ENCODE results near the gene SCNN1B. TPM values are rescaled to one million over a fixed set of nuclear protein-coding genes. Genes with fewer than 3 reads are reported as not detected.

The SCNN1B gene
- total and polyA plus RNA-seq, 2 of the 13 experiments (the other 11 are each of a cell fraction or from before 2014, with no cell fraction given): not detected

GRCh38 chr16:23348579-23349469, 46.7 kb downstream of the SCNN1B start (continued):
- TF ChIP-seq ZNF121 (CRISPR knock-in tag; IDR thresholded peaks at IDR 0.05) (peak; percentile 64; the same call in 1 of the 2 replicates), BCLAF1 (IDR thresholded peaks at IDR 0.05) (no peak), MYC (CRISPR knock-in tag; IDR thresholded peaks at IDR 0.05; ENCODE audit: borderline replicate concordance) (no peak), U2AF1 (optimal IDR thresholded peaks at IDR 0.05; ENCODE audit: low read depth, low read length) (no peak), ZBTB1 (CRISPR knock-in tag; IDR thresholded peaks at IDR 0.05; ENCODE audit: borderline replicate concordance) (no peak), ZNF280B (CRISPR knock-in tag; IDR thresholded peaks at IDR 0.05; ENCODE audit: borderline replicate concordance) (peak; percentile 33; the same call in 1 of the 2 replicates), FLYWCH1 (CRISPR knock-in tag; IDR thresholded peaks at IDR 0.05) (no peak), ZNF75D (CRISPR knock-in tag; IDR thresholded peaks at IDR 0.05; ENCODE audit: borderline replicate concordance) (no peak), ZNF660 (CRISPR knock-in tag; IDR thresholded peaks at IDR 0.05; ENCODE audit: borderline replicate concordance, low read depth) (no peak), MXD3 (CRISPR knock-in tag; IDR thresholded peaks at IDR 0.05) (no peak), PCBP1 (IDR thresholded peaks at IDR 0.05; ENCODE audit: borderline replicate concordance, low read depth, low read length) (0 out of 2 replicates have a peak, but pooled peaks have one; percentile 72), TRIM22 (IDR thresholded peaks at IDR 0.05) (0 out of 2 replicates have a peak, but pooled peaks have one; percentile 56), PBX3 (CRISPR knock-in tag; IDR thresholded peaks at IDR 0.05; ENCODE audit: borderline replicate concordance) (no peak), ZNF101 (CRISPR knock-in tag; IDR thresholded peaks at IDR 0.05; ENCODE audit: borderline replicate concordance, low read depth) (no peak), ATF7 (IDR thresholded peaks at IDR 0.05) (no peak), ATF7 (CRISPR knock-in tag; IDR thresholded peaks at IDR 0.05) (no peak), FUBP1 (CRISPR knock-in tag; IDR thresholded peaks at IDR 0.05; ENCODE audit: borderline replicate concordance) (no peak), PPARG (CRISPR knock-in tag; conservative IDR thresholded peaks at IDR 0.05) (no peak), FOSL2 (CRISPR knock-in tag; IDR thresholded peaks at IDR 0.05) (no peak)

Data from HepG2 (cell line).